NCI-H1694 treated with DMSO at 0.1 percent for 48 hours (cell line): ENCODE results near the gene NECTIN1.
"Not testable (repeated sequence)": the region's sequence is repeated elsewhere in the genome, so short reads cannot be mapped to it uniquely, and the experiment has no call there.

Source experiments
- DNase-seq: peaks from one replicate; lab custom pipeline; 2025; lab: John Stamatoyannopoulos, UW

Gene NECTIN1

DNA sequence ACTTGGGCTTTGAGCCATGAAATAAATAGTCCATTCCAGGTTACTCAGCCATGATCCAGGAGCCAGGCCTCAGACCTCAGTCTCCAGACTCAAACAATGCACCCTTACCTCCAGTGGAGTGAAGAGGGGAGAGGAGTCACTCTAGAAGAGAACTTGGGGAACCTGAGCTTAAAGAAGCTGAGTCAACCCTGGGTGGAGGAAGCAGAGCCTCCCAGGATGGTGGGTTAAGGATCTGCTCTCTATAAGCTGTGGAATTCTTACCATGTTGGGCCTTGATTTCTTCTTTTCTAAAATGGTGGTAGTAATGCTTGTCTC is 113.2 kb downstream of the NECTIN1 start:
- DNase-seq: no peak

GRCh38 chr11:119615003-119615881 is 113.8 kb downstream of the NECTIN1 start:
- no peak for DNase-seq

DNA sequence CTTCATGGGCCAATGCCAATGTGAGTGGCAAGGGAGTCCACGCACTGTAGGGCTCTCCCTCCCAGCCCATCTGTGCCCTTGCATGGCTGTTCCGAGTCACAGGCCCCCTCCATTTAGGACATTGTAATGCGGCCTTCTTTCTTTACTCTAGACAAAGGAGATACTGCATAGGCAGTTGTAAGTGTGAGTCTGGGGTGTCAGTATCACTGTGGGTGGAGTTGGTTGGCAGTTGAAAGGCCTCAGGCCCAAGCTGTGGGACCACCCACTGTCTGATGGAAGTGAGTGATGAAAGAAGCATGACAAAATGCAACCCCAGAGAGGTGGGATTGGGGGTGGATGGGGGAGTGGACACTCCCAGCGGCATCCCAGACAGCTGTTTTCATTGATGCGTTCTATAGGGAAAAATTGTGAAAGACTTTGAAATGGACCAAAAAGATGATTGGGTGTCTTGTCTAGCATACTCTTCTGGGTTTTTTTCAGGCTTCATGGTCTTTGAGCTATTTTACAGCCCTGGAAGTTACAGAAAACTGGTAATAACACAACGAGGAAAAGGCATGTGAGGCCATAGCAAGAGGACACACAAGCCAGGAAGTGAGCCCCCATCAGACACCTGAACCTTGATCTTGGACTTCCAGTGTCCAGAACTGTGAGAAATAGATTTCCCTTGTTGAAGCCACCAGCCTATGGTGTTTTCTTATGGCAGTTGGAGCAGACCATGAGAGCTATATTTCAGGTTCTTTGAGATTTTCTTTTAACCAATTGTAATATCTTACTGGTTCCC is 114.6 kb downstream of the NECTIN1 start:
- DNase-seq: no peak

DNA sequence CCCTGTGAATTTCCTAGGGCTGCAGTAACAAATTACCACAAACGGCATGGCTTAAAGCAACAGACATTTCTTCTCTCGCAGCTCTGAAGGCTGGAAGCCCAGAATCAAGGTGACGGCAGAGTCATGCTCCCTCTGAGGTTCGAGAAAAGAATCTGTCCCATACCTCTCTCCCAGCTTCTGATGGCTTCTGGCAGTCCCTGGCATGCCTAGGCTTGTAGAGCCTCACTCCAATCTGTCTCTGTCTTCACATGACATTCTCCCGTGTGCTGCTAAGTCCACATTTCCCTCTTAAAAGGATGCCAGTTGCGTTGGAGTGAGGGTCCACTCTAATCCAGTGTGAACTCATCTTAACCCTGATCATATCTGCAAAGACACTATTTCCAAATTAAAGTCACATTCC is 116.2 kb downstream of the NECTIN1 start:
- no peak for DNase-seq

DNA sequence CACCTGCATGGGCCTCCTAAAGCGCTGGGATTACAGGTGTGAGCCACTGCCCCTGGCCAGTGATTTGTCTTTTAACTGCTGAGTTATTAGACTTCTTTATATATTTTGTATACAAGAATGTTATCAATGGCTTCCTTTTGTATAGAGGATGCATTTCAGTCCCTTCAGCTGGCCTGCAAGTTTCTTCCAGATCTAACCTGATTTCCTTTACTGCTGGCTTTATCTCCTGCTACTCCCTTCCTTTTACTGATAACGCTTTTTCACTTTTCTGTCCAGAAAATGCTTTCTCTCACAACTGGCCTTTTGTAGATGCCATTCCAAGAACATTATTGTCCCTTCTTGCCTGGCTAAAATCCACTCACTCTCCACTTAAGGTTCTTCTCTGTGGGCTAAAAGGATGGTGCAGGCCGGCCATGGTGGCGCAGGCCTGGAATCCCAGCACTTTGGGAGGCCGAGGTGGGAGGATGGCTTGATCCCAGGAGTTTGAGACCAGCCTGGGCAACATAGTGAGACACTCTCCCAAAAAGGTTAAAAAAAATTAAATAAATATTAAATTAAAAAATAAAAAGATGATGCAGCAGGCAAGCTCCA is 118.1 kb downstream of the NECTIN1 start:
- no peak for DNase-seq

DNA sequence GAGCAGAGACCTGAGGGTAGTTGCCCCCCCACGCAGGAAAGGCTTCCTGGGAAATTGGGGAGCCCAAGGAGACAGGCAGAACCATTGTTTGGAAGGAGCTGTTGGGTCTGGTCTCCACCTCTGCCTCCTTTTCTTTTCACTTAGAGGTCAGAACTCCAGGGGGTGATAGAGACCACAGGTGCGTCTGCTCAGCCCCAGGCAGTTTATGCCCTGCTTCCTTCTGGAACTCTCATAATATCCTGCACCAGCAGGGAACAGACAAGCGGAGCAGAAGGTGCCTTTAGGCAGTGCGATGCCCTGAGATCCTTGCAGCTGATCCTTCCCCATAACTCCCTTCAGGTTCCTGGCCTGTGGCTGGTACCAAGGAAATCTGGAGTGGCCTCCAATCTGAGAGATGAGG is 120.2 kb downstream of the NECTIN1 start:
- DNase-seq: no peak

GRCh38 chr11:119608201-119608600 is 120.8 kb downstream of the NECTIN1 start:
- no peak for DNase-seq

DNA sequence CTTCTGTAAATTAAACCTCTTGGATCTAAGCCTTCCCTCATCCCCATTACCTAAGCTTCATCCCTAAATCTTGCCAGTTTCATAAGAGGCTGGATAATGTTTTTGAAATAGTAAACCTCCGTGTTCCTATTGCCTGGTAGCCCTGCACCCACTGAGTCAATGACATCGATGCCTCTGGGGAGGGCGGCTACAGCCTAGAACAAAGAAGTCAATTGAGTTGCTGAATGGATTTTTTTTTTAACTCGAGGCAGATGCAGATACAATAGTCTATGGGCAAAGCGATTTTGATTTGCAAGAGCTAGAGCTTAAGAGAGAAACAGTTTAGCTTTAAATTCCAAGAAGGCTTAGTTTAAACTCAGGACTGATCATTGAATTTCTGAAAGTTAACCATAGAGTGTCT is 121.3 kb downstream of the NECTIN1 start:
- no peak for DNase-seq

DNA sequence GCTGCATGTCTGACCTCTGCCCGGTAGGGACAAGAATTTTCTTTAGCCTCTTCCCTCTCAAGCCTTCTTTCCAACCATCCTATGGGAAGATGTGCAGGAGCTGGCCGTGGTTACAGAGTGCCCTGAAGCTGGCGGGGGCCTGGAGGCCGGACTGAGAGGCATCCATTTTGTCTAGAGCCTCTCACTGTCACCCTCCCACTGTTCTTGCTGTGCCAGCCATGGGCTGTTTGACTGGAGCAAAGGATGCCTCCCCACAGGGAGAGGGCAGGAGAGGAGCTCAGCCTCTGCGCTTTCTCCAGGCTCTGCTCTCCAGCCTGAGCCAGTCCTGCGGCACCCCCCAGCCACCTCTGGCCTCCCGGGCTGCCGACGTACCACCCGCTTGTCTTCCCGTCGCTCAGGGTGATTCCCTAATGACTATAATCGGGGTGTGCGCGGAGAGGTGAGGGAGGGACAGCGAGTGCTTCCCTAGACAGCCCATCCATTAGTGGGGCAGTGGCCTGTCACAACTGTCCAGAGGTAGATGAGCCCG is 123.8 kb downstream of the NECTIN1 start:
- no peak for DNase-seq

GRCh38 chr11:119602745-119603373 is 126.1 kb downstream of the NECTIN1 start:
- DNase-seq: no peak

- DNase-seq: no peak
Observed at GRCh38 chr11:119599864-119600541, 129.0 kb downstream of the NECTIN1 start.

GRCh38 chr11:119595941-119596340 is 133.1 kb downstream of the NECTIN1 start:
- DNase-seq: not testable (repeated sequence)

- DNase-seq: no peak
Observed at GRCh38 chr11:119594639-119595249, 134.3 kb downstream of the NECTIN1 start.

DNA sequence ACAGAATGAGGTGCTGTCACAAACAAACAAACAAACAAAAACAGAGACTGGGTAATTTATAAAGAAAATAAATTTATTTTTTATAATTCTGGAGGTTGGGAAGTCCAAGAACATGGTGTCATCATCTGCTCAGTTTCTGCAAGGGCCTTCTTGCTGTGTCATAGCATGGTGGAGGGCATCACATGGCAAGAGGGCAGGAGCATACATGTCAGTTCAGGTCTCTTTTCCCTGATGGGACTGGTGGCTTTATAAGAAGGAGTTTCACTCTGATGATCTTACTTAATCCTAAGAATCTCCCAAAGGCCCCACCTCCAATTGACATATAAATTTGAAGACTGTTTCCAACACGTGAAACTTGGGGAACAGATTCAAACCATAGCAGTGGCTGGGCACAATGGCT is 135.7 kb downstream of the NECTIN1 start:
- no peak for DNase-seq

GRCh38 chr11:119592642-119593041 is 136.4 kb downstream of the NECTIN1 start:
- DNase-seq: no peak

DNA sequence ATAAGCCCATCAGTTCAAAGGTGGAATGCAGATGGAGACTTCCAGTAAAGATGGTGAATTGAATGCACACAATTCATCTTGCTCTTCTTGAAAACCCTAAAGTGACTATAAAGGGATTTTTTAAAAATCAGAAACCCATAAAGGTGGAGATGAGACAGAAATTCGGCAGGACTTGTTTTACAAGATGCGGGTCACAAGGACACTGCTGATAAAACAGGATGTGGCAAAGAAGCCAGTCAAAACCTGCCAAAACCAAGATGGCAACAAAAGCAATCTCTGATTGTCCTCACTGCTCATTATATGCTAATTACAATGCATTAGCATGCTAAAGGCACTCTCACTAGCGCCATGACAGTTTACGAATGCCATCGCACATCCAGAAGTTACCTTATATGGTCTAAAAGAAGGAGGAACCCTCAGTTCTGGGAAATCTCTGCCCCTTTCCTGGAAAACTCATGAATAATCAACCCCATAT is 137.1 kb downstream of the NECTIN1 start:
- DNase-seq: no peak

DNA sequence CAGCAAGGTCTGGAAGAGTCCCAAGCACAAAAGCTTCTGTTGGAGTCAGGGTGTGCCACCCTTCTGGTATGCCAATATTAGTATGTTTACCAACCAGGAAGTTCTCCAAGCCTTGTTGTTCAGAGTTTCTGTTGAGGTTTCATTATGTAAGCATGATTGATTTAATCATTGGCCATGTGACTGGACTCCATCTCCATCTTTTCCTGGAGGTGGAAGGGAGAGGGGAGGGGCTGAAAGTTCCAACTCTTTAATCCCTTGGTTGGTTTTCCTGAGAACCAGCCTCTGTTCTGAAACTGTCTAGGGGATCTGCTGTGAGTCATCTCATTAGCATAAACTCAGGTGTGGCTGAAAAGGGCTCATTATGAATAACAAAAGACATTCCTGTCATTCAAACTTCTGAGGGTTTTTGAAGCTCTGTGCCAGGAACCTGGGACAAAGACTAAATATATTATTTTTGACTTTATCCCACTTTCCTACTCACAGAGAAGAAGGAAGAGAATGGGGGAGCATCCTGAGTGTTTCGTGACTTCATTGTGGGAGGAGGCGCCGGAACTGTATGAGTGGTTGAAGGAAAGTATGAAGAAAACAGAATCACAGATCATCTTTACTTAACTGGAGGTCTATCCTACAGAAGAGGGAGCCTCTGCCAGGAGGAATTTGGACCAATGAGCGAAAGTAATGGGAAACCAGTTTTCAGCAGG is 138.2 kb downstream of the NECTIN1 start:
- DNase-seq: no peak

DNA sequence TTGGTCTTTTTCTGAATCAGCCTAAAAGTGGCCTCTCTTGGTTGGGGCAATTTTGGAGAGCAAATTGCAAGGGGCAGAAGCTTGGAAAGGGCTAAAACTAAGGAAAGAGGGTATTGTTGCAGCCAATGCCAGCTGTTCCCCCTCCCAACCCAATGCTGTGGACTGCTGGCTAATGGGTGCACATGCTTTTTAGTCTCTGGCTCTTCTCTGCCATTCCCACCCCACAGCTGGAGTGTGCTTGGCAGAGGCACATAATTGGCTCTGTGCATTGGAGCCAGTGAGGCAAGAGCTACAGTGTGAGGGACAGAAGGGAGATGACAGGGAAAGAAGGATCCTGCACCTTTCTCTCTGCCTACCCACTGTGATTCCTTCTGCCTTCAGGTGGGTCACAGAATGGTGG is 140.0 kb downstream of the NECTIN1 start:
- no peak for DNase-seq
